HG02840 (cell line): ENCODE measurements around the gene TMEM18.

ENCODE experiments used
- ATAC-seq: cut with Tn5 transposase; IDR thresholded peaks from one replicate; pipeline ENCODE4 v1.9.1; 2021; ENCODE audit warnings: mild to moderate bottlenecking, moderate library complexity, moderate number of reproducible peaks; ENCODE audit not compliant: unreplicated experiment, low FRiP score

TMEM18 gene

GRCh38 chr2:653645-654425, 23.4 kb downstream of the TMEM18 start:
- no peak for ATAC-seq

DNA sequence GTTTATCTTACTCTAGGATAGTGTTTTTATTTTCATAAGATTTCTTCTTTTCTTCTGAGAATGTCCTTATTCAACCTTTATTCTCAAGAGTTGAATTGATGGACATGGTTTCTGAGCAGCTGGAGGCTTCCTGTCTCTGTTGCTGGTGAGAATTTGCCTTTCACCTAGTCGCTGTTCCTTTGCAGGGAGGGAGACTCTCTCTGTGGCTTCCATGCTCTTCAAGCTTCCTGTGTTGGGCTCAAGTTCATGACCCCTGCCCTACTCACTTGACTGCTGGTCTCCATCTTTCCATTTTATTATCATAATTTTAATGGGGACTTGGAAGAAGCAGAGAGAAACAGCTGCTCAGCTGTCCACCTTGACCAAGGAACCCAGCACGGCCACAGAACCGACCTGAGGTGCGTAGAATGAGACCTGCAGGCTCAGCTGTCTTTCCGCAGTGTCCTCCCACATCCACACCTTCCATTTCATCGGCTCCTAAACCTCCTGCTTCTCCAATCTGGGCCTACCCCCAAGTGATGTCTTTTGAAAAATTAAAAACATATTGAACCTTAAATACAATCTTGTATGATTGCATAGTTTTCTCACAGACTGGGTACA, 24.2 kb downstream of the TMEM18 start:
- ATAC-seq = no peak

GRCh38 chr2:651951-652373, 25.2 kb downstream of the TMEM18 start:
- no peak for ATAC-seq

DNA sequence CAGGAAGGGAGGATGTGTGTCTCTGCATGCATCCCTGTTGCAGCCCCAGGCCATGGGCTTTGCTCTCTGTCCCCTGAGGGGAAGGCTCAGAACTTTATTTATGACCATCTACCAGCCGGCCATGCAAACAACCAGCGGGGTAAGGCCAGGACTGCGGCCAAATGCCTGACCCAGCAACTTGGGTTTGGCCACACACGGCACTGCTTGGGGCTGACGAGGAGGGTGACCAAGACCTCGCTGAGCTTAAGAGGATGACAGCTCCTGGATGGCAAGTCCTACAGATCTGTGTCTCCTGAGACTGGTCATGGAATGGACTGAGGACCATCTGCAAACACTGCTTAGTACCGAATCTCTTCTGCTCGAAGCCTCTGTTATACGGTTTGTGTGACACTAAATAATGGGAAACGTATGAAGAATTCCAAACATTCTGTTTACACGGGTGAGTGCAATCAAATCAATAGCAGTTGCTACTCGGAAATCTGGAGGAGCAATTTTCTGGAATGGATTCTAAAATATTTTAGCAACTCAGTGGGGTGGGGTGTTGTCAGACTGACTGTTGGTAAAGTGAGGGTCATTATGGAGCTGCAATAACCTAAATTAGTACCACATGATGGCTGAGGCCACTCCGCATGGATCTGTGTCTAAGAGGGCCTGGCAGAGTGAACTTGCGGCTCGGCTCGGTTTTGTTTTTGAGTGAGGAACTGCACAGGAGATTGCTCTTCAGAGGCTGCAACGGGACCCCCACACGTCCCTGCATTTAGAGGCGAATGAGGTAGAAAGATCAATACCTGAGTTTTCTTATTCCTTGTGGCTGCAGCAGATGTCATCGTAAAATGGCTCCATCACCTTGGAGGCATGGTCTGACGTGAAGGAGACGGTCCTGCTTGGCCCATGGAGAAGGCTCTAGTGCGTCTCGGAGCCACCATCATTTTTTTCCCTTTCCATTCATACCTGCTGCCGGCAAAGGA, 26.6 kb downstream of the TMEM18 start:
- no peak for ATAC-seq

DNA sequence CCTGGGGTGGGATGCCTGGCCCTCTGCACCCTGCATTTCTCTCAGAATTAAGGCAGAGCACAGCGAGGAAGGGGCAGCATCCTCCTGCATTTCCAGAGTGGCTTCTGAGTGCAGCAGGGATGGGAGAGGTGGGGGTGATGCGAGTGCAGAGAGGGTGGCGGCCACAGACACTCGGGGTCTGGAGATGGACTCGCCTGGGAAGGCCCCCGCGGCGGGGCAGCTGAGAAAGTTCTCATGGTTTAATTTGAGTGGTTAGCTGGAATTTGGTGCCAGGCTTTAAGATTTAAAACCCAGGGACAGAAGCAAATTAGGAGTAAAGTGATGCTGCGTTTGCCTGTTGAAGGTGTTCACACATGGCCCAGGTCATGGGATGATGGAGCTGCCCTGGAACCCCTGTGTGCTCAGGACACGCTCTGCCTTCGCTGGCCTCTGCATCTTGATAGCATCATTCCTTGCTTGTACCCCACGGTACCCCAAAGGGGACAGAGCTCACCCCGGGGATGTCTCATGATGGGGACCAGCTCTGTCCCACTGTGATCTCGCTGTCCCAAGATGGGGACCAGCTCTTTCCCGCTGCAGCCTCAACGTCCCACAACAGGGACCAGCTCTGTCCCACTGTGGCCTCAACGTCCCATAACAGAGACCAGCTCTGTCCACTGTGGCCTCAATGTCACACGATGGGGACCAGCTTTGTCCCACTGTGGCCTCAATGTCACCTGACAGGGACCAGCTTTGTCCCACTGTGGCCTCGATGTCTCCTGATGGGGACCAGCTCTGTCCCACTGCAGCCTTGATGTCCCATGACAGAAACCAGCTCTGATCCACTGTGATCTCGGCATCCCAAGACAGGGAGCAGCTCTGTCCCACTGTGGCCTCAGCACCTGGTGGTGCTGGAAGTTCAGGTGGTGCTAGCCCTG, 27.5 kb downstream of the TMEM18 start:
- ATAC-seq = no peak

DNA sequence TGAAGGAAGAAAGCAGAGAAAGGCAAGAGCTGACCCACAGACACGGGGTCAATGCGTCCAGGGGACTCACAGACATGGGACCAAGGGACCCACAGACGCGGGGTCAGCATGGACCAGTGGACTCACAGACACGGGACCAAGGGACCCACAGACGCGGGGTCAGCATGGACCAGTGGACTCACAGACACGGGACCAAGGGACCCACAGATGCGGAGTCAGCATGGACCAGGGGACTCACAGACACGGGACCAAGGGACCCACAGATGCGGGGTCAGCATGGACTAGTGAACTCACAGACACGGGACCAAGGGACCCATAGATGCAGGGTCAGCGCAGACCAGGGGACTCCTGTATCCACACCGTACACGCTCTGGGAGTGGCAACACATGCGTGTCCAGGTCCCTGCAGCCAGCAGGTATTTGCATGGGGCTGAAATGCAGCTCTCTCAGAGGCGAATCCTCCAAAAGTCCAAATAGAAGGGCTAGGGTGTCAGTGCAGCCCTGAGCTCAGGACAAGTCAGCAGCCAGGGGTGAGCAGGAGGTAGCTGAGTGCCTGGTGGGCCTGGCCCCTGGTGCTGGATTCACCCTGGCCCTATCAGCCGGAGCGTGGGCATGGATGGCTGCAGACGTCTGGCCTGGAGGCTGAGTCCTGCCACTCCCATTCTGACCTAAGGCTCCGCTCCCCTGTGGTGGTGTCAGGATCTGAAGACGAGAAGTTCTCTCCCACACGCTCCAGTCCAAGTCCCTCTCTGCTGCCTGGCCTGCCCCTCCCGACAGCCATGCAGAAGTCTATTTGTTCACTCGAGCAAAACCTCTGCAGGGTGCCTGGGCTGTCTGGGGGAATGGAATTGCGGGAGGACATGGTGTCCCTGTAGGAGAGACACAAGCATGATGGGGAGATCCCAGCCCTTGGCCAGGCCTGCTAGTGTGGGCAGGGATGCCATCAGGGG, 28.5 kb downstream of the TMEM18 start:
- ATAC-seq = no peak

DNA sequence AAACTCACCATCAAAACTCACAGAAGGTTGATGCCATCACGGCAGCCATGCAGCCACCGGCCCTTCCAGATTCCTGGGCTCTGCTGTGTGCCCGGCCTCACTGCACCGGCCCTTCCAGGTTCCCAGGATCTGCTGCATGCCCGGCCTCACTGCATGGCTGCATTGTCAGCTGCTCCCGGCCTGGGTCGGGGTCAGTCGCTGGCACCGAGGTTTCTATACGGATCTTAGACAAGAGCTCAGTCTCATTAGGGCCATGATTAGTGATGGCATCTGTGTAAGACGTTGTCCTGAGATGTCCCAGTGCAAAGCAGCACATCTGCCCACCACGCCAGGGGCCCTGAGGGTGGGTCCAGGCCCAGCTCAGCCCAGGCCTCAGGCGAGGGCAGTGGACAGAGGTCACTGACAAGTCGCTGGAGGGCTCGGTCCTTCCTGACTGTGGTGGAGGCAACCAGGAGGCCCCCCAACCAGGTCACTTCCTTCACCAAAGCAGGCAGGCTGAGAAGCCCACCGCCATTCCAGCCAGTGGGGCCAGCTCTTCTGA, 29.4 kb downstream of the TMEM18 start:
- no peak for ATAC-seq

DNA sequence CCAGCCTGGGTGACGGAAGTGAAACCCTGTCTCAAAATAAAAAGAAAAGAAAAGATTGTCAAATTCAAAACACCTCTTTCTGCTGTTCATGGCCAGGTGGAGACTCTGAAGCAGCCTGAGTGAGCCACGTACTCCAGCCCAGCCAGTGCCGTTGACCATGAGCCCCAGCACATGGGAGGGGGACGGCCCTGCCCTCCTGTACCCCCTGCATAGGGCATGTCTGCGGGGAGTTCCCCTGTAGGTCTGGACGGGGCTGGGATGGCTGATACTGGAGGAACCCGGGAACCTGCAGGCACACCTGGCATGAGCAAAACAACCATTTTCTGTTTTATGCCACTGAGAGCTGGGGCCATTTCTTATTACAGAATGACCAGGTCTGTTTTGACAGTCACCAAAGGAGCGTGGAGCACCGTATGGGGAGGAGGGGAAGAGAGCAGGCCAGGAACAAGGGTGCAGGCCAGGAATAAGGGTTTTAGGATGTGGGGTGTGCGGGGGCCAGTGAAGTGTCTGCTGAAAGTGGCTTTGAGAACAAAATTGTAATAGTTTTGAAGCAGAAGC, 30.1 kb downstream of the TMEM18 start:
- ATAC-seq = no peak

DNA sequence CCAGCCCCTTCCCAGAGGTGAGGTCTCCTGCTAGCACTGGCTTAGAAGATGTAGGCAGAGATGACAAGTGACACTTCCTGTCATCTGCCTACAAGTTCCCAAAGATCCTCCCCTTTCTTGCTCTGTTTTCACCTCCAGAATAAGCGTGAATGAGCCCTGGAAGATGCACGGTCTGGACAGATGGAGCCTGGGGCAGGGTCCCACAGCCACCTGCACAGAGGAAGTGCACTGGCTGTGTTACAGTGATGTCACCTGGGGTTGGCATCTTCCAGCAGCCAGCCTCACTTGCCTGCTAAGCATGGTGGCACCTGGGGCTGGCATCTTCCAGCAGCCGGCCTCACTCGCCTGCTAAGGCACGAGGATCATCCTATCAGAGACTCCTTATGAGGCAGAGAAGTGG, 32.3 kb downstream of the TMEM18 start:
- ATAC-seq = no peak

DNA sequence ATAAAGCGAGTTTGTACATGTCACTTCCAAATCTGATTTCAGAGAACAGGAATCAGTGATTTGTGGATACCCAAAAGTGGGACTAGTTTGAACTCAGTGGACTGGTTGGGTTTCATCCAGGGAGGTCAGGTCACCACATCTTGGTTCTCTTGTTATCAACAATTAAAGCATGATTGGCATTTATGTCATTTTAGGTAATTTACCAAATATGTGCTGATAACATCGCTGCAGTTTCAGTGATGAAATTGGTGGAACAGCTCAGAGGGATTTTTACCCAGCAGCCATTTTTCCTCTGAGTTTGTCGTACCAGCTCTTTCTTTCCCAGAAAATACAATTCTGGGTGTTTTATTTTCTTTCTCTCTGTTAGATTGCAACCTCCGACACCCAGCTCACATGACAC, 33.4 kb downstream of the TMEM18 start:
- ATAC-seq = no peak

DNA sequence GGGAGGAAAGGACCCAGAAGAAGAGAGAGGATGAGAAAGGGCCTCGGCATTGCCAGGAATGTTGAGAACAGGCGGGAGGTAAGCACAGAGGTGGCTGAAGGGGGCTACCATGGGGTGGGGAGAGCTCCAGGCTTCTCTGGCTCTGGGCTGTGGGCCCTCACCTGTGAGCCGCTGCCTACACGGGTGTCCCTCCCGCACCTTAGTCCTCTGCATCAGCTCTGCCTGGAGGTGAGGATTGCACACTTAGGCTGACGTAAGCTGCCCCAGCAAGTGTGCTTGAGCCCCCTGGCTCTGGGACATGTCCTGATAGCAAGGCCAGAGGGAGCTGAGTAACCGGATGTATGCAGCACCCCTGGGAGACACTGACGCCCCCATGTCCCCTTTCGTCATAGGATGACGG, 33.9 kb downstream of the TMEM18 start:
- ATAC-seq = no peak

GRCh38 chr2:641872-642815, 35.1 kb downstream of the TMEM18 start:
- no peak for ATAC-seq

GRCh38 chr2:641164-641871, 35.9 kb downstream of the TMEM18 start:
- ATAC-seq = no peak

- ATAC-seq = no peak
These were observed 37.5 kb downstream of the TMEM18 start for GRCh38 chr2:639703-640102.

GRCh38 chr2:637804-638203, 39.4 kb downstream of the TMEM18 start:
- ATAC-seq = no peak

- no peak for ATAC-seq
These were observed 39.8 kb downstream of the TMEM18 start for GRCh38 chr2:637406-637776.
